ENCODE data around the gene LMO3. TPM values are rescaled to one million over a fixed set of nuclear protein-coding genes. Genes with fewer than 3 reads are reported as not detected.

LMO3 gene
- total and polyA plus RNA-seq, 2 donors (not counting 3 experiments of a cell fraction or from before 2014, with no cell fraction given) = not detected

GRCh38 chr12:16560273-16560672 lies 45.7 kb downstream of the LMO3 start:
- H3K9me1 ChIP-seq (replicated peaks; ENCODE audit: control insufficient read depth, extremely low read depth, insufficient read depth, low read length) = no peaks in the 10 kb centered on the region
- BruUV-seq (replicated peaks) = no TSS peak
- ChIA-PET CTCF (interaction anchor here (1.4 kb wide), 1 partner anchor 37 kb away, joined by 3 read pairs; no protein-coding TSS in a partner anchor), POLR2A (no interaction called here)
- H3K4me2 ChIP-seq (ENCODE audit: insufficient read depth, low read length) = no peak overlapping the region
- FAIRE-seq (no peak), DNase-seq (ENCODE audit: low read depth, low spot score) (no peak)
- H3K4me3 ChIP-seq (replicated peaks in 1 of 3; ENCODE audit: insufficient read depth in 1 of 3, low read depth in 1 of 3, low read length in 3 of 3) = no peak overlapping the region
- H3K27me3 ChIP-seq (ENCODE audit: control insufficient read depth in 2 of 2, insufficient read depth in 2 of 2, low read length in 2 of 2) = no peaks in the 10 kb centered on the region
- intact Hi-C loops (cut with micrococcal nuclease) = no loop called here
- H3K9ac ChIP-seq (replicated peaks; ENCODE audit: extremely low read depth, insufficient read depth, low read length) = no peak overlapping the region
- H2AFZ ChIP-seq (ENCODE audit: low read depth, low read length) = no peak overlapping the region
- no peaks in the 10 kb centered on the region for H3K9me3 ChIP-seq (replicated peaks; ENCODE audit: control insufficient read depth, insufficient read depth, low read length)
- dilution Hi-C loops (cut with MboI; ENCODE audit: extremely low pct_ligation_motif_present, low sequenced_read_pairs) = no loop called here
- TF ChIP-seq JUN (IDR thresholded peaks at IDR 0.05; ENCODE audit: borderline replicate concordance, insufficient read depth, insufficient read length, low read depth) (no peak), CTCF (IDR thresholded peaks at IDR 0.05; ENCODE audit: extremely low read depth in 1 of 2, insufficient read depth in 1 of 2, low read depth in 1 of 2, low read length in 2 of 2) (no peak), MAX (IDR thresholded peaks at IDR 0.05; ENCODE audit: insufficient read depth, insufficient read length) (no peak), EZH2 (IDR thresholded peaks at IDR 0.05; ENCODE audit: borderline replicate concordance, low read depth, low read length, severe bottlenecking) (no peak), MYC (IDR thresholded peaks at IDR 0.05; ENCODE audit: low read depth, low read length) (no peak), FOS (IDR thresholded peaks at IDR 0.05; ENCODE audit: borderline replicate concordance, insufficient read depth, low read length) (no peak), GATA2 (IDR thresholded peaks at IDR 0.05; ENCODE audit: insufficient read depth, insufficient read length, low read depth, low read length) (no peak), POLR2AphosphoS5 (IDR thresholded peaks at IDR 0.05; ENCODE audit: insufficient read depth, low read depth, low read length) (no peak), POLR2A (IDR thresholded peaks at IDR 0.05; ENCODE audit: low read depth, low read length) (no peak)
- H4K20me1 ChIP-seq (replicated peaks; ENCODE audit: control insufficient read depth, extremely low read depth, insufficient read depth, low read length) = no peaks in the 10 kb centered on the region
- no peaks in the 10 kb centered on the region for H3K4me1 ChIP-seq (ENCODE audit: control insufficient read depth, extremely low read depth, insufficient read depth, low read length)
- H3K36me3 ChIP-seq (ENCODE audit: control insufficient read depth in 2 of 2, extremely low read depth in 1 of 2, insufficient read depth in 2 of 2, low read length in 2 of 2) = no peaks in the 10 kb centered on the region
- no peak overlapping the region for H3K27ac ChIP-seq (ENCODE audit: insufficient read depth, low read depth, low read length)
- no peaks in the 10 kb centered on the region for H3K79me2 ChIP-seq (ENCODE audit: control insufficient read depth, insufficient read depth, low read length)

All from endothelial cell of umbilical vein (primary cell).